GM21526 (cell line): Measurements from ENCODE around the gene GET4.
A peak's percentile ranks its signal among the peaks of the same experiment; 100 is the strongest.

Experiments
- ATAC-seq: cut with Tn5 transposase; IDR thresholded peaks from one replicate; pipeline ENCODE4 v1.9.1; 2021; ENCODE audit warnings: moderate library complexity; ENCODE audit not compliant: unreplicated experiment, low FRiP score

The GET4 gene, protein sequence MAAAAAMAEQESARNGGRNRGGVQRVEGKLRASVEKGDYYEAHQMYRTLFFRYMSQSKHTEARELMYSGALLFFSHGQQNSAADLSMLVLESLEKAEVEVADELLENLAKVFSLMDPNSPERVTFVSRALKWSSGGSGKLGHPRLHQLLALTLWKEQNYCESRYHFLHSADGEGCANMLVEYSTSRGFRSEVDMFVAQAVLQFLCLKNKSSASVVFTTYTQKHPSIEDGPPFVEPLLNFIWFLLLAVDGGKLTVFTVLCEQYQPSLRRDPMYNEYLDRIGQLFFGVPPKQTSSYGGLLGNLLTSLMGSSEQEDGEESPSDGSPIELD

DNA sequence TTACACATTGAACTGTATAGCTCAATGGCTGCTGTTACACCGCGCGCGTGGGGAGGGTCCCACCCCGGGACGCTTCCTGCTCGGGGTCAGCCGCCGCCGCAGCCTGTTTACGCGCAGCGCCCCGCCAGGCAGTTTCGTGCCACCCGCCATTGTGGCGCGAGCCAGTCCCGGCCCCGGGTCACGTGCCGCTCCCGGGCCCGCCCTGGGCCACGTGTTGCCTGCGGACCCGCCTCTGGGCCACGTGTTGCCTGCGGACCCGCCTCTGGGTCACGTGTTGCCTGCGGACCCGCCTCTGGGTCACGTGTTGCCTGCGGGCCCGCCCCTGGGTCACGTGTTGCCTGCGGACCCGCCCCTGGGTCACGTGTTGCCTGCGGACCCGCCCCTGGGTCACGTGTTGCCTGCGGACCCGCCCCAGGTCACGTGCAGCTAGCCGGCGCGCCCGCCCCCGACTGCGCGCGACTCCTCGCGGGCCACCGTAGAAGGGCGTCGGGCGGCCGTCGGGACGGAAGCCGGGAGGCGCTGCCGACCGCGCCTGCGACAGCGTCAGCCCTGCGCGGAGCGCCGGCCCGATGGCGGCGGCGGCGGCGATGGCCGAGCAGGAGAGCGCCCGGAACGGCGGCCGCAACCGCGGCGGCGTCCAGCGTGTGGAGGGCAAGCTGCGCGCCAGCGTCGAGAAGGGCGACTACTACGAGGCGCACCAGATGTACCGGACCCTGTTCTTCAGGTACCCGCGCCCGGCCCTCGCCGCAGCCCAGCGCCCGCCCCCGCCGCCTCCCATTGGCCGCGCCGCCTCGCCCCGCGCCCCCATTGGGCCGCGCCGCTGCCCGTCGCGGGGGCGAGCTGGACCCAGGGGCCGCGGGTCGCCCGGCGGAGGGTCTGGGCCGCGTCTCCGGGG lies at the start of gene GET4:
TSS of gene GET4 (plus strand) at position 478 of the 895 bp plus-strand sequence. CDS start at position 570, 92 bp downstream.
- ATAC-seq = peak; percentile 58

DNA sequence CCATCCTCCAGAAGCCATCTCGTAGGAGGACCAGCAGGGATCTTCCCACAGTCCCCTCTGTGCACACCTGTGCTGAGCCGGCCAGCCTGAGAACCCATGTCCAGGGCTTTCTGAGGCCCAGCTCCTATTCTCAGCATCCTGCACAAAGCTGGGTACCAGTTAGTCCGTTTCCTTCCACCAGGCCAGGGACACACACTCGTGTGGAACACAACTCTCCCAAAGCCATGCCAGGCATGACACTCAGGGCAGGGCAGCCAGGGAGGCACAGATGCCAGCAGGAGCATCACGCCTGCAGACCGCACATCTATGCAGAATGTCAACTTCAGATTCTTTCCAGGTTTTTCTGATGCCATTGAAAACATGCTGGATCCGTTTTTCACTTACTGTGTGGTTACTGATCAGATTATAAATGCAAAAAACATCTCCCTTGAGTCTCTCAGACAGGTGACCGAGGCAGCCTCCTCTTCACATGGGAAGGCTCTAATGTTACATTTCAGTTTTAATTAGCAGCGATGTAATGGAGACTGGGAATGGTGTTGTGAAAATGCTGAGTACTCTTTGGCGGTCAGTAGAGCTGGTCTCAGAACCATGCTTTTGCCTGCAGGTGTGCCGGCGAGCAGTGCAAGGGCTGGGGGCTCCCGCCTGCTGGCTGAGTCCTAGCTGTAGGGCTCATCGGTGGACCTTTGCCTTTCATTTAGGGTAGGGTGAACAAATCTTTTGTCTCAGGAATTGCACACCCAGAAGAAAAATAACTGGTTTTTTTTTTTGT lies 47.4 kb upstream of the GET4 start:
- ATAC-seq = no peak

DNA sequence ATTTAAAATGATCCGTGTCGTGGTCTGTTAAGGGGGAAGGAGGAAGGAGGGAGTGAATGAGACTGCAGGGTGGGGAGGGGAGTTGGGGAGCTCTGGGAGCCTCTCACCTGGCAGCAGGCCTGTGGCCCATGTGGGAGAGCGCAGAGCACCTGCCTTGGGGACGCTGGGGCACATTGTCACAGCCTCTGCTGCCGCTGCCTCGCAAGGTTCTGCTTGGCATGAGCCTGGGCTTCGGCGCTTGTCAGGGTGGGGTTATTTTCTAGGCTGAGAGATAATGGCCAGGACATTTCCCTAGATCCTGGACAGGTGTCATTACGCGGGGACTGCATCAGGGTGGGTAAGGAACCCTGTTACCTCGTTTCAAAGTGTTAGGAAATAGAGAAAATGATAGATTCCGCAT lies 46.3 kb upstream of the GET4 start:
- no peak for ATAC-seq

DNA sequence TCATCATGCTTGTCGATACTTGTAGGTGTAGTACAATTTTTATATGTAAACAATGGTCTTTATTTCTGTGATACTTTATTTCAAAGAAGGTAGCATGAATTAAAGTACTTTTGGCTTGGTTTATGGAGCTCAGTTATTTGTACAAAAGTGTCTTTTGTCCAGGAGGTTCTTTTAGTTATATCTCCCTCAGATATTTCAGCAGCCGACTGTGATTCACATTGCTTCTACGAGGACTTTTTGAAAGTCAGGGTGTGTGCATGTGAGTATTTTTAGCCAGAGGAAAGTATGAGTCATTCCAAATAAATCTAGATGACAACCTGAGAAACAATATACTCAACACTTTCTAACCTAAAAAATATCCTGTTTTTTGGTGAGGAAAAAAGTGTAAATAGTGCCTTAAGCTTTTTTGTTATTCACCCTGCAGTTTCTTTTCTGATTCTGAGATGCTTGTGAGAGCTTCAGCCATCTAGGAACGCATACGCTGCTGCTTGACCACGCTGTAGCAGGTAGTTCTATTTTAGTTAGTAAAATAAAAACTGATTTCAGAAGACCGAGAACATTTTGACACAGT lies 44.7 kb upstream of the GET4 start:
- ATAC-seq = peak; percentile 55

DNA sequence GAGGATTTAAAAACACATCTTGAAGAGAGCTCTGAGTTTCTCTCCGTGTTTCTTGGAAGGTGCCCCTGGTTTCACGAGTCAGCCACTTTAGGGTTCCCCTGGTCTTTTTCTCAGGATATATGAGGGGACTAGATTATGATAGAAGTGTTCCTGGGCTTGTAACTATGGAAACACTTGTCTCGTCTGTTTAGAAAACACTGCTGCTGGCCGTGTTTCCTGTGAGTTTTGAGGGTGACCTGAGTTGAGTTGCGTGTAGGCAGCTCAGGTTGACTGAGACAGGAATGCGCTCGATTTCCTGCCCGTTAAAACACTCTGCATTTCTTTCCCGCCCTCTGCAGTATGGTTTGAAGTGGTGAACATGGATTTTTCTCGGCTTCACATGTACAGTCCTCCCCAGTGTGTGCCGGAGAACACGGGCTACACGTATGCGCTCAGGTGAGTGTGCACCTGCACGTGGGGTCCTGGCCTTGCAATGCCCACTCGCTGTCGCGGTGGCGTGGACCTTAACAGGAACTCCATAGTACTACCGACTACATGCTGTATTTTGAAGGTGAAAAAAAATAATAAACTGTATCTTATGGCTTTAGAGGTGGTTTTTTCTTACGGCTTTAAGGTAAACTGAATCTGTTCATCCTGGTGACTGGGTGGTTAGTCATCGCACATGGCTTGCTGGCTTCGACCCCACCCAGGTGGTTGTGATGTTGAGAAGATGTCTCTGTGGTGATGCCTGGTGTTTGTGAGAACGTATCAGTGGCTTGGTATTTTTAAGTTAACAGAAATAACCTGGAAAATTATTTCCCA lies 44.0 kb upstream of the GET4 start, which contains the start of gene SUN1:
TSS of gene SUN1 (plus strand) at position 310 of the 801 bp plus-strand sequence. CDS start at position 359, 49 bp downstream.
- ATAC-seq = peak; percentile 23

DNA sequence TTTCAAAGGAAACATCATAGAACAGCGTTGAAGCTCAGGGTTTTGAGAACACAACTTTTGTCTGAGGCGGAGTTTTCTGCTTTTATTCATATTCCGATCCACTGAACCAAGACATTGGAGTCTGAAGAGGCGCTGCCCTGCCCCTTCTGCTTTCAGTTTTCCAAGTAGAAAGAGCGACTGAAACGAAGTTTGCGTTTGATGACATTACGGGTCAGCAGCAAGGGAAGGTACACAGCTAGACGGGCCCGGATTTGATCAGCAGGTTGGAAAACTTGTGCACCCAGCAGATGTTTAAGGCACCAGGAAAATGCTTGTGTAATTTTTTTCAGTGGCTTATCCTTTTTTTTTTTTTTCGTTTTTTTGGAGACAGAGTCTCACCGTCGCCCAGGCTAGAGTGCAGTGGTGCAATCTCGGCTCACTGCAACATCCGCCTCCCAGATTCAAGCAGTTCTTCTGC lies 43.4 kb upstream of the GET4 start:
- ATAC-seq = no peak

DNA sequence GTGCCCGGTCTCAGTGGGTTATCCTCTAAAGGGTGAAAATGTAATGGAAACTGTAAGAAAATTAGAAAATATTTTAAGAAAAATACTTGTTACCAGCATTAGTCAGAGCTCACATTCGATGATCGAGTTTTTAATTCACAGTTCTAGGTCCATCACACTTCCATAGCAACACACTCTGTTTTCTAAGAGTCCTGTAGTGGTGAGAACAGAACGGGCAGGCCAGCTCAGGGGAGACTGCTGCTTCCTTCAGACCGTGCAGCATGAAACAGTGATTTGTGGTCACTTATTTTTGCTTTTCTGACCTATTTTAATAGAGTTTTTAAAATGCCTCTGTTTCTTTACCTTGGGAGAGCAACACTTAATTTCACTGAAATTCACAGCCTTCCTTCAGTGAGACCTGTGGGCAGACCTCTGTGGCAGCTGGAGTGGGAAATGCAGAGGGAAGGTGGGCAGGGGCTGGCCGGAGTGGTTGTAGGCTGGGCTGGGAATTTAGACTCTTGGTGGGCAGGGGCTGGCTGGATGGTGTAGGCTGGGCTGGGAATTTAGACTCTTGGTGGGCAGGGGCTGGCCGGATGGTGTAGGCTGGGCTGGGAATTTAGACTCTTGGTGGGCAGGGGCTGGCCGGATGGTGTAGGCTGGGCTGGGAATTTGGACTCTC lies 42.6 kb upstream of the GET4 start:
- no peak for ATAC-seq

DNA sequence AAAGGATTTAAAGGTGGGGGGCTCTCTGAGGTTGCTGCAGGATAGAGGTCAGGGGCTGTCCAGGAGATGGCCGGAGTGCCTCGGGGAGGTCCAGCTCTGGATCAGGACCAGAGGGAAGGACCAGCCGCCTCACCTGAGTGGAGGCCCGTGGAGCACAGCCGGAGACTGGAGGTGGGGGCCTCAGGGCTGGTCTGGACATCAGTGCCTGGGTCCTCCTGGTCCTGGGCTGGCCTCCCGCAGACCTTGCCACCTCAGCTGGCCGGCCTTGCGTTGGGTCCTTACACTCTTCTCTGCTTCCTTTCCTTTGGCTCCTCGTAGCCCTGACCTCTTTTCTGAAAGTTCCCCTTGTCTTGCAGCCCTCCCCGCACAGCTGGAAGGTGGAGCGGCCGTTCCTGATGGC lies 42.1 kb upstream of the GET4 start:
- ATAC-seq = no peak

DNA sequence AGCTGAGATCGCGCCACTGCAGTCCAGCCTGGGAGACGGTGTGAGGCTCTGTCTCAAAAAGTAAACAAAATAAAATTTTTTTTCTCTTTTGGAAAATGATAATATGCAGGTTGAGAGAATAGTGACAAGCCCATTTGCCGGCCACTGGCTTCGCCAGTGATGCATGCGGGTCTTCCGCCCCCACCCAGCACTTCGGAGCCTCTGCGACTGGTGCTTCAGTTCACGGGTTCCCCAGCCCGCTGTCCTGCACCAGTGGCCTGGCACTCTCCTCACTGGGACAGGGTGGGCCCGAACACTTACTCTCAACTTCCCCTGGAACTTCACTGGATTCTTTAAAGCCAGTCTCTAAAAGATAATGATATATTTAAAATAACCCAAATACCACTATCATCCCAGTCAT lies 41.3 kb upstream of the GET4 start:
- ATAC-seq = no peak

DNA sequence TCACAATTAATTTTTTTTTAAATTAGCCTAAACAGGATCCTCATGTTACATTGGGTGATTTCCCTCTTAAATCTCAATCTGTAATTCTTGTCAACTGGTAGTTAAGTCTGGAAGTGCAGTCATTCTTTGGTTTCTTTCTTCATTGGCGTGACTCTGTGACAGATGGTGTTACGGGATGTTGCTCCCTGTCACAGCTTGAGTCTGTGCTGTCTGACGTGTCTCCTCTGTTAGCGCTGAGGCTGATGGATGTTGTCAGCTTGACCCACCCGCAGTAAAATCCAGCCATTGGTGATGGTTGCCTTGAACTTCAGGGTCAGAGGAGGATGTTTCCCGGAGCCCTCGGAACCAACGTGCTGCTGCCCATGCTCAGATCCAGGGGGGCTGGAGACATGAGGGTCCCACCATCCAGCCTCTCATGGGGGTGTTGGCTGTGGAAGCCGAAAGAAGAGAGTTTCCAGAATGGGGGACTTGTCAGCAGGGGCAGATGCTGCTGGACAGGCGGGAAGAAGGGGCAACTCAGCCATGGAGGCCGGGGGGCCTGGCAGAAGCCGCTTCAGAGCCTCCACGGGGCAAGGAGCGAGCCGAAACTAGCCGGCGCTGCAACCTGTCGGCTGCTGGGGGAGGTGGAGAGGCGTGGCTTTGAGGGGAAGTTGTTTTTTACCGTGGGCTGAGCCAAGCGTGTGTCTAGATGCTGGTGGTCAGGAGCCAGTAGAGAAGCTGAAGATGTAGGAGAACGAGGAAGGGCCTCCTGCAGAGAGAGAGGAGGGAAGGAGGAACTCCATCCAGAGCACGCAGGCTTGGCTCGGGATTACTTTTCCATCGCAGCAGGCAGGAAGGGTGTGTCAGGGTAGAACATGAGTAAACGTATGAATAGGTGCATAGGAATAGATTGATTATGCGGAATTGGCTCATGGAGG lies 40.6 kb upstream of the GET4 start:
- ATAC-seq = no peak

DNA sequence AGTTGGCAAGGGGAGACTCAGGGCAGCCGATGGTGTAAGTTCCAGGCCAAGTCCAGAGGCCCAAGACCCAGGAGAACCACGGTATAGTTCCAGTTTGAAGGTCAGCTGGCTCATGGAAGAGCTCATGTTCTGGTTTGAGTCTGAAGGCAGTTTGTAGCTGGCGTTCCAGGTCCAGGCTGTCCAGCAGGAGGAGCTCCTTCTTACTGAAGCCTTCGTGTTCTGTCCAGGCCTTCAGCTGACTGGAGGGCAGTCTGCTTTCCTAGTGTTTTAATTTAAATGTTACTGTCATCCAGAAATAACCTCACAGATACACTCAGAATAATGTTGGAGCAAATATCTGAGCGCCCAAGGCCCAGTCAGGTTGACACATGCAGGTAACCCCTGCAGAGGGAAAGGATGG lies 39.9 kb upstream of the GET4 start:
- no peak for ATAC-seq

DNA sequence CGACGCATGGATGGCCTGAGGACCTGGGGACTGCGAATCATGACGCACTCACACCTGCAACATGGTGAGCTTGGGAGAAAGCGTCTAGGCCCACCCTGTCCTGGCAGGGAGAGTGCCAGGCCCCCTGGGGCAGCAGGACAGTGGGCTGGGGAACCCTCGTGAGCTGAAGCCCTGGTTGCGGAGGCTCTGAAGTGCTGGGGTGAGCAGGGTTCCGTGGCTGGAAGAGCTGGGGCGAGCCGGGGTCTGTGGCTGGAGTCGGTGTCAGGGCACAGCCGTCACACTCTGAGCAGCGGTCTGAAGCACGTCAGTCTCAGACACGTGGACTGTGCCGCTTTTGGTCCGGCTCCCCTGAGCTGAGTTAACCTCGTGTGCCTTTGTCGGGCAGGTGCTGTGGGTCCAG lies 39.4 kb upstream of the GET4 start:
- ATAC-seq = no peak

DNA sequence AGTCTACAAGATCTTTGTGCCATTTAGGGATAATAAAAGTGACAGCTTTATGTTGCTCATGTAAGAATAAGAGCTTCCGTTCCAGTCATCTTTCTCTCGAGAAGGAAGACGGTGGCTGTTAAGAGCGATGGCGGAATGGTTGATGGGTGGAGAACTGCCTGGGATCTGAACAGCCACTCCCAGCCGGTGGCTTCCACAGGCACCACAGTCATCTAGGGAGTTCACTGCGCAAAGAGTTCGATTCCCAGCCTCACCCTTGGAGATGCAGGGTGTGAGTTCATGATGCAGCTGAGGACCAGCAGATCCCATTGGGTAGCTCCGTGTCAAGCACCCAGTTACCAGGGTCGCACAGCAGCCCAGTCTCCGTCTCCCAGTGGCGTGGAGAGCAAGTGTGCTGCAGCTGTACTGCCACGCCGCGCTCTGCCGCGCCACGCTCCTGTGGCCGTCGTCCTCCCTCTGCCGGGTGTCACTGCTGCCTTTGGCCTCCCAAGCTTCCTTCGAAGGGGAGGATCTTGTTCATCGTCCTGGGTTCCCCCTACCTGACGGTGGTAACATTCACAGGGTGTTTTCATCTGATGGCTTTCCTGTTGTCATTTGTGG lies 36.3 kb upstream of the GET4 start:
- ATAC-seq = no peak

DNA sequence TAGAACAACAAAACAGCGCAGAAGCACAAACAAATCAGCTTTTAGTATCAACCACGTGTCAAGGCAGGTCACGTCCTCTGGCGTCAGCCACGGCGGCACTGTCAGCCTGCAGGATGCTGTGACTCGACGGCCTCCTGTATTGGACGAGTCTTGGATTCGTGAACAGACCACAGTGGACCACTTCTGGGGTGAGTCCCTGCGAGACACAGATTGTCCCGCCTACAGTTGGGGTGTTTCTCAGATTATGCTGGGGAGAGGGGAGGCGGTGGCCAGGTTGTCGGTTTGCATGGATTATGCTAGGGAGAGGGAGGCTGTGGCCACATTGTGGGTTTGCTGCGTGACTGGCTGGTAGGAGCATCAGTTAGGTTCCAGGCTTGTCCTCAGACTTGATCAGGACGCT lies 34.4 kb upstream of the GET4 start:
- no peak for ATAC-seq

DNA sequence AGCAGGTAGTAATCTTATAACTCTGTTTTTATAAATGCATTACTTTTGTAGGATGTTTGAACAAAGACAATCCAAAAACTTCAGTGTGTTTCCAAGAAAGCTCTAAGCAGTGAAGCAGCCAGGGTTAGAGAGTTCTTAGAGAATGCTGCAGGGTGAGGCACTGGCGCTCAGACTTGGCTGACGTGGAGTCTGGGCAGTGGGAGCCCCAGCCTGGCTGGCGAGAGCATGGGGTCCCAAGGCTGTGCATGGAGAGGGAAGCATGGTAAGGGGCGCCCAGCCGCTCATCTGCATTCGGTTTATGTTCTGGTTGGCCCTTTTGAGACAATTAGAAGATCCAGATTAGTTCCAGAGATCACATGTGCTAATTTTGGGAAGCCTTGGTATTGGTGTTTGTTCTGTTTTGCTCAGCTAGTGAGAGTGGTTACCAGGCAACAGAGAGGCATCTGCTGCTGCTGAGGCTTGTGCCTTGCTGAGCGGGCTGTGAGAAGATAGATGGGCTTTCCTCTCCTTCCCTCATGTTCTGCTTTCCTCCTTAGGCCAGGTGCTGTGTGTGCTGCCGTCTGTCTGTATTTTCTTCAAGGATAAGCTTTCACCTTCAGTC lies 33.8 kb upstream of the GET4 start:
- no peak for ATAC-seq

DNA sequence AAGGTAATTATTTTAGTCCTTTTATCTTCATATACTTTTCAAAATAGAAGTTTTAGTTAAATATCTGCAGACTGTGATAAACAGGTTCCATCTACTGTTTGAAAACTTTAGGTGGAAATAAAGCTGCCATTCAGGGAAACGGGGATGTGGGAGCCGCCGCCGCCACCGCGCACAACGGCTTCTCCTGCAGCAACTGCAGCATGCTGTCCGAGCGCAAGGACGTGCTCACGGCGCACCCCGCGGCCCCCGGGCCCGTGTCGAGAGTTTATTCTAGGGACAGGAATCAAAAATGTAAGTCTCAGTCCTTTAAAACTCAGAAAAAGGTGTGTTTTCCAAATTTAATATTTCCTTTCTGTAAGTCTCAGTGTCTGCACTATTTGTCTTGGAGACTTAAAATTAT lies 33.1 kb upstream of the GET4 start:
- no peak for ATAC-seq

DNA sequence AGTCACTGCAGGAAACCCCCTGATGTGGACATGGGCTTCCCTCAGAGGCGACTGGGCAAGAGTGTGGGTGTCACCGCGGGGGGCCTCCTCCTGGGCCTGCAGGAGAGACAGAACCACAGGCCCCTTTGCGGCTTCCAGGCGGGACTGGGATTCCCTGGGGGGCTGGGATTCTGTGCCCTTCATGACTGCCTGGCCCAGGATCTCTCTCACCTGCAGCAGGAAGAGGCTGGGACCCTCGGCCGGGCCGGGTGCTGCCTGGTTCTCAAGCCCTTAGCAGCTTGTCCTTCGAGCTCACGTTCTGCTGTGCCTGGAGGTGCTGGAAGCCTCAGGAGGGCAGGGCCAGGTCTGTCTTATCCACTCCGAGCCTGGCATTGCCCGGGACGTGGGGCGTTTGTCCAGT lies 32.3 kb upstream of the GET4 start:
- no peak for ATAC-seq
